ENCODE data around the gene PIGK. TPM values are rescaled to one million over a fixed set of nuclear protein-coding genes. Genes with fewer than 3 reads are reported as not detected.

The PIGK gene
- total RNA-seq, 4 donors from 2014 or later = 10.9 to 23.0 (median 14.4) TPM

DNA sequence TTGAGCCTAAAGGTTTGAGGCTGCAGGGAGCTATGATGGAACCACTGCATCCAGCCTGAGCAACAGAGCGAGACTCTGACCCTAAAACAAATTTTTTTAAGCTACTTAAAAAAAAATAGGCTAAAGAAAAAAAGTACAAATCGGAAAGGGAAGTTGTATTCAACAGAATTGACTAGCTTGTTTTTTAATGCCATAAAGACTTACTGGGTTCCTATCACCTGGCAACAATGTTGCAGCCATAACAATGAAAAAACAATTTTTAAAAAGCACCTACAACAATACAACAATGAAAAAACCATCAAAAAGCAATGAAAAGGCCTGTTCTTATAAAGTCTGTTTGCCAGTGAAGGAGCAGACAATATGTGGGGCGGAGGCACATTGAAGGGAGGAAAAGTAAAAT, 20.1 kb upstream of the PIGK start:
- TF ChIP-seq, protein P1, sequence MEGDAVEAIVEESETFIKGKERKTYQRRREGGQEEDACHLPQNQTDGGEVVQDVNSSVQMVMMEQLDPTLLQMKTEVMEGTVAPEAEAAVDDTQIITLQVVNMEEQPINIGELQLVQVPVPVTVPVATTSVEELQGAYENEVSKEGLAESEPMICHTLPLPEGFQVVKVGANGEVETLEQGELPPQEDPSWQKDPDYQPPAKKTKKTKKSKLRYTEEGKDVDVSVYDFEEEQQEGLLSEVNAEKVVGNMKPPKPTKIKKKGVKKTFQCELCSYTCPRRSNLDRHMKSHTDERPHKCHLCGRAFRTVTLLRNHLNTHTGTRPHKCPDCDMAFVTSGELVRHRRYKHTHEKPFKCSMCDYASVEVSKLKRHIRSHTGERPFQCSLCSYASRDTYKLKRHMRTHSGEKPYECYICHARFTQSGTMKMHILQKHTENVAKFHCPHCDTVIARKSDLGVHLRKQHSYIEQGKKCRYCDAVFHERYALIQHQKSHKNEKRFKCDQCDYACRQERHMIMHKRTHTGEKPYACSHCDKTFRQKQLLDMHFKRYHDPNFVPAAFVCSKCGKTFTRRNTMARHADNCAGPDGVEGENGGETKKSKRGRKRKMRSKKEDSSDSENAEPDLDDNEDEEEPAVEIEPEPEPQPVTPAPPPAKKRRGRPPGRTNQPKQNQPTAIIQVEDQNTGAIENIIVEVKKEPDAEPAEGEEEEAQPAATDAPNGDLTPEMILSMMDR (IDR thresholded peaks at IDR 0.05) = no peak
- ATAC-seq (ENCODE audit: low FRiP score) (no peak), DNase-seq (ENCODE audit: low spot score) (no peak)

DNA sequence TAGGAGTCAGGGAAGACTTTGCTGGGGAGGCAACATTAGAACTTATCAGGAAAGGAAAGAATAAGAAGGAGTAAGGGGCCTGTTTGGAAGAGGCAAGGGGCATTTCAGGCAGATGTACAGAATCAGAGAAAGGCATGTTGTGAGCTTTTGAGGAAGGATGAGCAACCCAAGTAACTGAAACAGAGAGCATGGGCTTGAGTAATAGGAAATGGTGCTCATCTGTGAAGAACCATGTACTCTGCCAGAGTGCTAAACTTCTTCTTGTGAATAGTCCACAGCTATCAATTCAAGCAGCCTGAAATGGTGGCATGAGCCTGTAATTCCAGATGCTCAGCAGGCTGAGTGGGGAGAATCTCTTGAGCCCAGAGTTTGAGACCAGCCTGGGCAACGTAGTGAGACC, 19.2 kb upstream of the PIGK start:
- no peak for ATAC-seq (ENCODE audit: low FRiP score)
- DNase-seq (ENCODE audit: low spot score) = no peak
- TF ChIP-seq, protein P1 (IDR thresholded peaks at IDR 0.05) = no peak

DNA sequence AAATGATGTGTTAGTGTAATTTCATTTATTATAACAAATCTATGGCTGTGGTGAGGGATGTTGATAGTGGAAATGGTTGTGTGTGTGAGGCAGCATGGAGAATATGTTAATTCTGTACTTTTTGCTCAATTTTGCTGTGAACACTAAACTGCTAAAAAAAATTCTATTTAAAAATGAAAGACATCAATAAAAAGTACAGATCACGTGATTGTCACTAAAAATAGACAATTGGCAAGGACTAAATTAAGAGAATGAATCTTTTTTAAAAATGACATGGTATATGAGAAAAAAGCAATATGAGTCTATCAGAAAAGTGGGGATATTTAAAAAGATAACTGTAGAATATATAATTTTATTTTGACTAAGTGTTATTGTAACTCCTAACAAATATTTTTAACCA, 15.7 kb upstream of the PIGK start:
- TF ChIP-seq, protein P1 (IDR thresholded peaks at IDR 0.05) = no peak
- no peak for ATAC-seq (ENCODE audit: low FRiP score)

DNA sequence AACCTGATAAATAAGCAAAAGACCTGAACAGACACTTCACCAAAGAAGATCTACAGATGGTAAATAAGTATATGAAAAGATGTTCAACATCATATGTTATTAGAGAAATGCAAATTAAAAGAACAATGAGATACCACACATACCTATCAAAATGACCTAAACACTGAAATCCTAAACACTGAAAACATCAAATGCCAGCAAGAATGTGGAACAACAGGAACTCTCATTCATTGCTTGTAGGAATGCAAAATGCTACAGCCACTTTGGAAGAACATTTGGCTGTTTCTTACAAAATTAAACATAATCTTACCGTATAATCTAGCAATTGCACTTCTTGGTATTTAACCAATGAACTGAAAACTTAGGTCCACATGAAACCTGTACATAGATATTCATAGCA, 14.9 kb upstream of the PIGK start:
- DNase-seq (ENCODE audit: low spot score) = no peak
- TF ChIP-seq, protein P1 (IDR thresholded peaks at IDR 0.05) = no peak
- ATAC-seq (ENCODE audit: low FRiP score) = no peak

More for the DNA sequence above, 15.7 kb upstream of the PIGK start:
- DNase-seq (ENCODE audit: low spot score) = no peak

DNA sequence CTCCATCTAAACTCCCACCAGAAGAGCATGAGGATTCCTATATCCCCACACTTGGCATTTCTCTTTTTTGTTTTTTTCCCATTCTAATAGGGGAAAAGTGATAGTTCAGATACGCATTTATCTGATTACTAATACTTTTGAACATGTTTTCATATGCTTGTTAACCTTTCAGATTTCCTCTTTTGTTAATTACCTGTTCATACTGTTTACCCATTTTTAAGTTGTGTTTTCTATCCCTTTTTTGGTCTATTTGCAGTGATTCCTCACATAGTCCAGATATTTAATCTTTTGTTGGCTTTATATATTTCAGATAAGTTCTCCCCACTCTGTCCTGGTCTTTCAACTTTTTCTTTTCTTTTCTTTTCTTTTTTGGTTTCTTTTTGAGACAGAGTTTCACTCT, 13.6 kb upstream of the PIGK start:
- DNase-seq (ENCODE audit: low spot score) = no peak
- TF ChIP-seq, protein P1 (IDR thresholded peaks at IDR 0.05) = no peak
- no peak for ATAC-seq (ENCODE audit: low FRiP score)

DNA sequence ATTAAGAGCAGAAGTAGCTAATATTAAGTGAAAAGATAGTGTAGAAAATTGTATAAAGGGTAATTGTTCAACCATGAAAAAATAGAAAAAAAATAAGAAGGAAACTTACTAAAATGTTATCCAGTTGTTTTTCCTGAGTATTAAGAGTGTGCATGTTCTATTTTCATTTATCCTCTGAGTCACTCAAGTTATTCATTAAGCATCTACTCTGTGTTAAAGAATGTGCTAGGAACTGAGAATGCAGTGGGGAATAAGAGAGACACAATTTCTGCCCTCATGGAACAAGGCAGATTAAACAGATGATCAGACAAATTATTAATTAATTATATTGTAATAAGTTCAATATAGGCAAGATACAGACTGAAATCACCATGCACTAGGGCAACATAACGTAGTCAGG, 10.8 kb upstream of the PIGK start:
- DNase-seq (ENCODE audit: low spot score) (no peak), ATAC-seq (ENCODE audit: low FRiP score) (no peak)
- TF ChIP-seq, protein P1 (IDR thresholded peaks at IDR 0.05) = no peak

DNA sequence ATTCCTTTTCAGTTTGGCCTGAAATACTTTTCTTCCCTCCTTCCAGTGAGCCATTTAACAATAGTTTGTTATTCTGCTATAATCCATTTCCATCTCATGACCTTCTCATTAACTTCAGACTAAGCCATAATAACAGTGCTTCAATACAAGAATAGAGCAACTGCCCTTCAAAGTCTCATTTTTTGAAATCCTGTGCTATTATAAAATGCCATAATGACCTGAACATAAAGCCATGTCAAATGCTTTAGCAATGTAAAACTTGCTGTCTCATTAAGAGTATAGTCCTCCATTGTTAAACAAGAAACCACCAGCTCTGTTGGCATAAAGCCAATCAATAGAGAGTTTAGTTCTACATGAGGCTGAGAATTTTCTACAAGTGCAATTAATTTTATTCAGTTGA, 9.6 kb upstream of the PIGK start:
- ATAC-seq (ENCODE audit: low FRiP score) (no peak), DNase-seq (ENCODE audit: low spot score) (no peak)
- TF ChIP-seq, protein P1 (IDR thresholded peaks at IDR 0.05) = no peak

Data from omental fat pad (tissue), 4 donors.